Measurements from ENCODE around the gene MMS19.
A peak's percentile ranks its signal among the peaks of the same experiment; 100 is the strongest.

The MMS19 gene

DNA sequence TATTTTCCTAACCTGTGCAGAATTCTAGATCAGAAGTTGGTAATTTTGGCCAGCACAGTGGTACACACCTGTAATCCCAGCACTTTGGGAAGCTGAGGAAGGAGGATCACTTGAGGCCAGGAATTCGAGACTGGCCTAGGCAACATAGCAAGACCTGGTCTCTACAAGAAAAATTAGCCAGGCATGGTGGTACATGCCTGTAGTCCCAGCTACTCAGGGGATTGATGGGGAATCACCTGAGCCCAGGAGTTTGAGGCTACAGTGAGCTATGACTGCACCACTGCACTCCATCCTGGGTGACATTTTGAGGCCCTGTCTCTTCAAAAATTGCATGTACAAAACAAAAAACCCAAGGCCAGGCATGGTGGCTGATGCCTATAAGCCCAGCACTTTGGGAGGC is 63.7 kb downstream of the MMS19 start:
- H3K9me3 ChIP-seq (ENCODE audit: insufficient read depth, low read length, severe bottlenecking): no peaks in the 10 kb centered on the region
- ATAC-seq (ENCODE audit: insufficient read depth, low read depth): peak; percentile 24; the same call in 1 of the 3 replicates
- no peaks in the 10 kb centered on the region; the same call in 1 of the 2 replicates for H3K4me1 ChIP-seq (ENCODE audit: insufficient read depth, low read length)
- no peak overlapping the region for H3K4me2 ChIP-seq (ENCODE audit: insufficient read depth, low read length)
- no peaks in the 10 kb centered on the region for H3K27me3 ChIP-seq (ENCODE audit: insufficient read depth, low read length, poor library complexity)
- H4K20me1 ChIP-seq (ENCODE audit: insufficient read depth, low read length): peaks cover 19% of the 10 kb centered on the region
- no peak overlapping the region for H3K9ac ChIP-seq (ENCODE audit: low read depth, low read length)
- no peak overlapping the region for H3K4me3 ChIP-seq (ENCODE audit: low read depth in 1 of 2, low read length in 2 of 2)
- DNase-seq: no peak
- no peak overlapping the region for H3K27ac ChIP-seq (ENCODE audit: low read length)
- no peak for TF ChIP-seq EZH2 (IDR thresholded peaks at IDR 0.05; ENCODE audit: borderline replicate concordance, low read depth, low read length, severe bottlenecking)
- TF ChIP-seq, protein P1, sequence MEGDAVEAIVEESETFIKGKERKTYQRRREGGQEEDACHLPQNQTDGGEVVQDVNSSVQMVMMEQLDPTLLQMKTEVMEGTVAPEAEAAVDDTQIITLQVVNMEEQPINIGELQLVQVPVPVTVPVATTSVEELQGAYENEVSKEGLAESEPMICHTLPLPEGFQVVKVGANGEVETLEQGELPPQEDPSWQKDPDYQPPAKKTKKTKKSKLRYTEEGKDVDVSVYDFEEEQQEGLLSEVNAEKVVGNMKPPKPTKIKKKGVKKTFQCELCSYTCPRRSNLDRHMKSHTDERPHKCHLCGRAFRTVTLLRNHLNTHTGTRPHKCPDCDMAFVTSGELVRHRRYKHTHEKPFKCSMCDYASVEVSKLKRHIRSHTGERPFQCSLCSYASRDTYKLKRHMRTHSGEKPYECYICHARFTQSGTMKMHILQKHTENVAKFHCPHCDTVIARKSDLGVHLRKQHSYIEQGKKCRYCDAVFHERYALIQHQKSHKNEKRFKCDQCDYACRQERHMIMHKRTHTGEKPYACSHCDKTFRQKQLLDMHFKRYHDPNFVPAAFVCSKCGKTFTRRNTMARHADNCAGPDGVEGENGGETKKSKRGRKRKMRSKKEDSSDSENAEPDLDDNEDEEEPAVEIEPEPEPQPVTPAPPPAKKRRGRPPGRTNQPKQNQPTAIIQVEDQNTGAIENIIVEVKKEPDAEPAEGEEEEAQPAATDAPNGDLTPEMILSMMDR (IDR thresholded peaks at IDR 0.05; ENCODE audit: borderline replicate concordance, extremely low read depth, low read length, poor library complexity, severe bottlenecking): no peak
- H2AFZ ChIP-seq (ENCODE audit: low read depth, low read length): no peak overlapping the region
- H3K79me2 ChIP-seq (ENCODE audit: insufficient read depth, low read length): peaks cover 18% of the 10 kb centered on the region
- H3K36me3 ChIP-seq (ENCODE audit: insufficient read depth, low read length): peaks cover 88% of the 10 kb centered on the region

DNA sequence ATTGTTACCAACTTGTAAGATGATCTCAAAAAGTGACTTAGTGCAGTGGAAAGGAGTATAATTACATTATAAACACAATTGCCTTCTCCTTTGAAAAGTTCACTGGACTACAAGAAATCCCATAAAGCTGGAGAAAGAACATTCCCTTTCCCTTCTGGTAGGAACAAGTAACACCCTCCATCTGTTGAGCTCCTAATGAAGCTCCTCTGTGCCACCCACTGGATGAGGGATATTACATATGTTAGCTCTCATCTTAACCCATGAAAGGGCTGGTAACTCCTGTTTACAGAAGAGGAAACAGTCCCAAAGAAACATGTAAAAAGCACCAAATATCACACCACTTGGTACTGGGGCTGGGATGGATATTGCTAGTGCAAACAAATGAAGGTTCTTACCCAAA is 64.2 kb downstream of the MMS19 start:
- Histone ChIP-seq H3K27me3 (ENCODE audit: insufficient read depth, low read length, poor library complexity) (no peaks in the 10 kb centered on the region), H3K79me2 (ENCODE audit: insufficient read depth, low read length) (peaks cover 23% of the 10 kb centered on the region), H3K4me2 (ENCODE audit: insufficient read depth, low read length) (no peak overlapping the region), H3K36me3 (ENCODE audit: insufficient read depth, low read length) (peaks cover 88% of the 10 kb centered on the region), H3K9ac (ENCODE audit: low read depth, low read length) (no peak overlapping the region), H3K9me3 (ENCODE audit: insufficient read depth, low read length, severe bottlenecking) (no peaks in the 10 kb centered on the region), H3K4me1 (ENCODE audit: insufficient read depth, low read length) (peaks cover 3% of the 10 kb centered on the region; the same call in 1 of the 2 replicates), H4K20me1 (ENCODE audit: insufficient read depth, low read length) (peaks cover 23% of the 10 kb centered on the region), H2AFZ (ENCODE audit: low read depth, low read length) (no peak overlapping the region), H3K4me3 (ENCODE audit: low read depth in 1 of 2, low read length in 2 of 2) (no peak overlapping the region), H3K27ac (ENCODE audit: low read length) (no peak overlapping the region)
- TF ChIP-seq, protein P1 (IDR thresholded peaks at IDR 0.05; ENCODE audit: borderline replicate concordance, extremely low read depth, low read length, poor library complexity, severe bottlenecking): no peak
- TF ChIP-seq EZH2 (IDR thresholded peaks at IDR 0.05; ENCODE audit: borderline replicate concordance, low read depth, low read length, severe bottlenecking): no peak
- DNase-seq (no peak), ATAC-seq (ENCODE audit: insufficient read depth, low read depth) (peak; percentile 27; the same call in 2 of the 3 replicates)

DNA sequence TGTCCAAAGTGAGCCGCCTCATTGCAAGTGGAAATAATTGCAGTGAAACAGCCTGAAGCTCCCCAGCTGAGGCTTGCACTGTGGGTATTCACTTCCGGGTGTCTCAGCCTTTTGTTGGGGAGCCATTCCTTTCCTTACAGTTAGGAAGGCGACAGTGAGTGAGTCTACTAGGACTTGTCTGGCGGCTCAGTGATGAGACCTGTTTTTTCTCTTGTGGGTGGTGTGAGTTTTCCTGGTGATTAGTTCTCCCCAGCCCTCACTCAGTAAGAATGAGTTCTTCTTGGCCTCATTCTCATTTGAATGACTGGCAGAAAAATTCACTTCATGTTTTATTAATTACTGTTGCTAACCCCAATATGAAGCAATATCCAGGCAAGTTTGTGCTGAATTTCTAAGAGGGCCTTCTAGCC is 69.6 kb downstream of the MMS19 start:
- no peak for DNase-seq
- Histone ChIP-seq H3K4me2 (ENCODE audit: insufficient read depth, low read length) (peak overlapping the region; percentile 94), H3K27ac (ENCODE audit: low read length) (peak overlapping the region; percentile 44; the same call in 1 of the 2 replicates), H3K36me3 (ENCODE audit: insufficient read depth, low read length) (peaks cover 64% of the 10 kb centered on the region), H3K9me3 (ENCODE audit: insufficient read depth, low read length, severe bottlenecking) (no peaks in the 10 kb centered on the region), H2AFZ (ENCODE audit: low read depth, low read length) (no peak overlapping the region), H4K20me1 (ENCODE audit: insufficient read depth, low read length) (peaks cover 39% of the 10 kb centered on the region), H3K79me2 (ENCODE audit: insufficient read depth, low read length) (peaks cover 57% of the 10 kb centered on the region), H3K4me3 (ENCODE audit: low read depth in 1 of 2, low read length in 2 of 2) (peak overlapping the region in 1 of 2 experiments; percentile 100; a peak in 3 of 4 replicates), H3K4me1 (ENCODE audit: insufficient read depth, low read length) (peaks cover 32% of the 10 kb centered on the region), H3K9ac (ENCODE audit: low read depth, low read length) (peak overlapping the region; percentile 98), H3K27me3 (ENCODE audit: insufficient read depth, low read length, poor library complexity) (no peaks in the 10 kb centered on the region)
- TF ChIP-seq, protein P1 (IDR thresholded peaks at IDR 0.05; ENCODE audit: borderline replicate concordance, extremely low read depth, low read length, poor library complexity, severe bottlenecking): no peak
- no peak for TF ChIP-seq EZH2 (IDR thresholded peaks at IDR 0.05; ENCODE audit: borderline replicate concordance, low read depth, low read length, severe bottlenecking)
- ATAC-seq (ENCODE audit: insufficient read depth, low read depth): no peak

Data from DND-41 (cell line).